ENCODE results near the gene TM9SF1. TPM values are rescaled to one million over a fixed set of nuclear protein-coding genes. Genes with fewer than 3 reads are reported as not detected.

The TM9SF1 gene
- total RNA-seq, 2 donors from 2014 or later = 23.5 to 42.7 TPM

DNA sequence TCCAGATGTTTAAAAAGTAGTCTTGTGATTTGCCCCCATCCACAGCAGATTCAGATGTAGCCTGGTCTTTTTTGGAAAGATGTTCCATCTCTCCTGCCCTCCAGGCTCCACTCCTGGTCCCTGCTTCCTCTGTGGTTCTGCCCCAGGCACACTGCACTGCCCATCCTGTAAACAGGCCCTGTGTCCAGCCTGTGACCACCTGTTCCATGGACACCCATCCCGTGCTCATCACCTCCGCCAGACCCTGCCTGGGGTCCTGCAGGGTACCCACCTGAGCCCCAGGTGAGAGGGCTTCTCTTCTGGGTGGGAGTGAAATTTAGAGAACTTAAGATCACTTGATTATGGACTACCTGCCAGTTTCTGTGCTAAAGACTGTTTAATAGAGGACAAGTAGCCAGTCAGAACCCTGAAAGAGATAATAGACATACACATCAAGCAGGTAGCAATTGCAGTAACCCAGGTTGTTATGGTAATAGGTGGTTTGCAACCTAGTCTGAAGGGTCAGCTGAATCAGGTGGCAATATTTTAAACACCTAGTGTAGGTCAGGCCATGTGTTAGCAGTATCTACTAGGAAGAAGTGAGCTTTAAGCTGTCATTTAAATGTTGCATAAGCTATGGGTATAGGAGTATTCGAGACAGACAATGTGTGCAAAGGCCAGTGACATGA, 45.8 kb downstream of the TM9SF1 start:
- H3K4me1 ChIP-seq = peaks cover 0 to 30% of the 10 kb centered on the region in 2 donors
- no peak for TF ChIP-seq CTCF (IDR thresholded peaks at IDR 0.05)
- no peaks in the 10 kb centered on the region for H3K27me3 ChIP-seq
- peaks cover 48% of the 10 kb centered on the region for H3K36me3 ChIP-seq
- H3K4me3 ChIP-seq = no peak overlapping the region
- H3K9me3 ChIP-seq = no peaks in the 10 kb centered on the region
- no peak overlapping the region for H3K27ac ChIP-seq
- no peak for DNase-seq (ENCODE audit: low spot score)

GRCh38 chr14:24147761-24148428, 47.3 kb downstream of the TM9SF1 start:
- TF ChIP-seq CTCF (IDR thresholded peaks at IDR 0.05) = no peak

DNA sequence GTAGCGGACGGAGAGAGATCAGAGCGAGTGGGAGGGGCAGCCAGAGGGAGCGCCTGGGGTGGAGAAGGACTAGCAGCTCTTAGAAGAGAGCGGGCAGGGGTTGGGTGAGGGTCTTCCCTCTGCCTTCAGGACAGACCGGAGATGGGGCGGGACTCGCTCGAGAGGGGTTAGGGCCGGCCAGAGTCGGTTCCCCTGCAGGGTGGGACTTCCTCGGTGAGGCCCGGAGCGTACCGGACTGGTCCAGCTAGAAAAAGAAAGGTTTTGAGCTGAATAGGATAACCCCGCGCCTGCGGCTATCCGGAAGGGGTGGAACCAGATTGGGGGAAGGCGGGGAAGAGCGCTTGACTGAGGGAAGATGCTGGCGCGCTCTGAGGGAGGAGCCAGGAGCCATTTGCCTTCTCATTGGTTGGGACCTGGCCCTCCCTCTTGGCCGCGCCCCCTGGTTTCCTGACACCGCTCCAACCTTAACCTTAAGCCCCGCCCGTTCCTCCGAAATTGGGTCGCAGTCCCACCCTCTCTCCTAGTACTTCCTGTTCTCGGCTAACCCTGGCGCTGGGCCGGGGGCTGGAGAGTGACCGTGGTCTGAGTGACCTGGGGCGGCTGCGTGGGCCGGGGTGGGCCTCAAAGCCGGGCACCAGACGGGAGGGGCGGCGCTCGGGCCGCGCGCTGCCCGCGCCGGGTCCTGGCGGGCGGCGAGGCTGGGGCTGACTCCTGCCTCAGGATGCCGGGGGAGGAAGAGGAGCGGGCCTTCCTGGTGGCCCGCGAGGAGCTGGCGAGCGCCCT, 48.1 kb downstream of the TM9SF1 start, which contains the start of gene RNF31:
Gene RNF31, plus strand, starts transcription at position 521 of the 783 bp plus-strand sequence. Its CDS starts 201 bp downstream, at position 722.
- Histone ChIP-seq H3K9me3 (no peaks in the 10 kb centered on the region), H3K4me1 (peaks cover 0 to 34% of the 10 kb centered on the region in 2 donors), H3K27me3 (no peaks in the 10 kb centered on the region), H3K27ac (peak within 1 kb of the TSS; percentile 91 to 92), H3K4me3 (peak within 1 kb of the TSS; percentile 91 to 95), H3K36me3 (peaks cover 34% of the 10 kb centered on the region)
- TF ChIP-seq CTCF (IDR thresholded peaks at IDR 0.05) = no peak
- DNase-seq (ENCODE audit: low spot score) = peak; percentile 99

More at GRCh38 chr14:24147761-24148428, 47.3 kb downstream of the TM9SF1 start:
- Histone ChIP-seq H3K4me1 (peaks cover 0 to 30% of the 10 kb centered on the region in 2 donors), H3K27me3 (no peaks in the 10 kb centered on the region), H3K9me3 (no peaks in the 10 kb centered on the region), H3K4me3 (peak overlapping the region; percentile 91 to 95), H3K36me3 (peaks cover 41% of the 10 kb centered on the region), H3K27ac (peak overlapping the region; percentile 91 to 92)
- DNase-seq (ENCODE audit: low spot score) = no peak

- DNase-seq (ENCODE audit: low spot score) = peak; percentile 94
- peaks cover 28% of the 10 kb centered on the region for H3K36me3 ChIP-seq
- peaks cover 0 to 38% of the 10 kb centered on the region in 2 donors for H3K4me1 ChIP-seq
- TF ChIP-seq CTCF (IDR thresholded peaks at IDR 0.05) = no peak
- H3K27me3 ChIP-seq = no peaks in the 10 kb centered on the region
- H3K9me3 ChIP-seq = no peaks in the 10 kb centered on the region
- H3K27ac ChIP-seq = peak within 1 kb of the TSS; percentile 91 to 92
- H3K4me3 ChIP-seq = peak within 1 kb of the TSS; percentile 91 to 95
These were observed 48.7 kb downstream of the TM9SF1 start, which contains the start of gene PSME2 for GRCh38 chr14:24146453-24146977. Gene PSME2, minus strand, starts transcription at chr14:24146610. Its CDS starts 29 bp downstream, at chr14:24146581.

- no peak for TF ChIP-seq CTCF (IDR thresholded peaks at IDR 0.05)
- Histone ChIP-seq H3K4me3 (peak overlapping the region; percentile 91 to 95), H3K9me3 (no peaks in the 10 kb centered on the region), H3K27ac (peak overlapping the region; percentile 91 to 92), H3K36me3 (peaks cover 22% of the 10 kb centered on the region), H3K4me1 (peaks cover 0 to 38% of the 10 kb centered on the region in 2 donors), H3K27me3 (no peaks in the 10 kb centered on the region)
- no peak for DNase-seq (ENCODE audit: low spot score)
These were observed 49.4 kb downstream of the TM9SF1 start for GRCh38 chr14:24145690-24146452.

Measured in right atrium auricular region (tissue), 2 donors.